Lung (tissue), 12 donors: ENCODE results near the gene MS4A5. TPM values are rescaled to one million over a fixed set of nuclear protein-coding genes. Genes with fewer than 3 reads are reported as not detected.

Experiments used
- ATAC-seq: fragments of 200-7000 bp; cut with Tn5 transposase; one replicate; pipeline ENCODE4 v1.9.1; 2020; ENCODE audit warnings: moderate number of reproducible peaks; ENCODE audit not compliant: insufficient read depth, low FRiP score
- DNase-seq, 3 donors: peaks; one replicate each; pipeline ENCODE4 v3.0.0-alpha.2; 2013 to 2017
- H3K27ac ChIP-seq, 2 donors: one replicate each; pipeline ENCODE4 v1.5.1; 2013; ENCODE audit warnings: mild to moderate bottlenecking in 2 of 2, moderate library complexity in 2 of 2, control low read depth in 1 of 2, inconsistent platforms in 1 of 2, low read depth in 1 of 2, low read length in 1 of 2
- H3K27me3 ChIP-seq, 3 donors: one replicate each; pipeline ENCODE4 v1.5.1; 2013; ENCODE audit warnings: low read length in 2 of 3; ENCODE audit not compliant: control insufficient read depth in 3 of 3, insufficient read depth in 3 of 3
- H3K36me3 ChIP-seq, 4 donors: one replicate each; pipeline ENCODE4 v1.5.1; 2013; ENCODE audit warnings: low read length in 4 of 4, mild to moderate bottlenecking in 1 of 4, moderate library complexity in 1 of 4; ENCODE audit not compliant: control insufficient read depth in 4 of 4, insufficient read depth in 4 of 4
- H3K4me1 ChIP-seq, 5 donors: one replicate each; pipeline ENCODE4 v1.5.1; 2013; ENCODE audit warnings: low read length in 5 of 5, mild to moderate bottlenecking in 2 of 5, moderate library complexity in 1 of 5; ENCODE audit not compliant: control insufficient read depth in 5 of 5, insufficient read depth in 5 of 5
- H3K4me3 ChIP-seq: one replicate; pipeline ENCODE4 v1.5.1; 2013; ENCODE audit warnings: mild to moderate bottlenecking, control low read depth, moderate library complexity
- H3K9ac ChIP-seq, 2 donors: one replicate each; pipeline ENCODE4 v1.5.1; 2013; ENCODE audit warnings: low read length in 2 of 2, control low read depth in 1 of 2; ENCODE audit not compliant: insufficient read depth in 1 of 2
- H3K9me3 ChIP-seq, 4 donors: one replicate each; pipeline ENCODE4 v1.5.1; 2013; ENCODE audit warnings: low read length in 3 of 4, mild to moderate bottlenecking in 1 of 4, moderate library complexity in 1 of 4; ENCODE audit not compliant: control insufficient read depth in 4 of 4, insufficient read depth in 3 of 4
- CTCF ChIP-seq: IDR thresholded peaks from 2 replicates; pipeline ENCODE4 v1.5.1; 2012; ENCODE audit warnings: mild to moderate bottlenecking; ENCODE audit errors: control extremely low read depth, extremely low read depth
- WGBS, 2 donors: extraction: QIAGEN DNeasy Blood & Tissue Kit; methylation state at CpG; one replicate each; pipeline ENCODE4 v1.1.7; 2013; 5-methylcytosine and 5-hydroxymethylcytosine counted together
- polyA plus RNA-seq, 2 donors: library from polyadenylated mRNA; stranded (reverse); fragments of 200-250 nt; gene quantifications; one replicate each; pipeline ENCODE4 v1.2.1, GENCODE V29; 2013
- total RNA-seq, 2 donors: library from RNA; depleted of rRNA in 1 of 2; stranded (reverse); fragments of >200 nt in 1 of 2; gene quantifications; one replicate each; pipeline ENCODE4 v1.2.1, GENCODE V29; 2014 to 2021
- donor health status: control.
- donor health status: control.
- donor health status: Bipolar disorder and iron deficiency.
- donor health status: healthy.
- donor health status: DM: yes; HTN: yes; CAD: no.

The MS4A5 gene
- total and polyA plus RNA-seq, 4 donors: not detected

- Histone ChIP-seq H3K27me3 (no peaks in the 10 kb centered on the region), H3K9ac (no peak overlapping the region), H3K27ac (no peak overlapping the region), H3K4me3 (no peak overlapping the region), H3K9me3 (no peaks in the 10 kb centered on the region), H3K36me3 (no peaks in the 10 kb centered on the region), H3K4me1 (no peaks in the 10 kb centered on the region)
- TF ChIP-seq CTCF: no peak
- WGBS, 2 donors: 71 to 85% methylated on average over 2 of the region's 2 CpGs
- ATAC-seq: no peak
- DNase-seq: no peak
Observed at GRCh38 chr11:60468829-60469228, 39.5 kb downstream of the MS4A5 start.

GRCh38 chr11:60469723-60470122, 40.4 kb downstream of the MS4A5 start:
- DNase-seq: no peak
- no peak overlapping the region for H3K9ac ChIP-seq
- 70 to 80% methylated on average over 2 of the region's 2 CpGs for WGBS, 2 donors
- no peaks in the 10 kb centered on the region for H3K4me1 ChIP-seq
- ATAC-seq: no peak
- H3K9me3 ChIP-seq: no peaks in the 10 kb centered on the region
- no peak overlapping the region for H3K4me3 ChIP-seq
- no peaks in the 10 kb centered on the region for H3K36me3 ChIP-seq
- no peak overlapping the region for H3K27ac ChIP-seq
- TF ChIP-seq CTCF: no peak
- H3K27me3 ChIP-seq: no peaks in the 10 kb centered on the region

GRCh38 chr11:60477035-60477445, 47.7 kb downstream of the MS4A5 start:
- H3K9me3 ChIP-seq: no peaks in the 10 kb centered on the region
- H3K27ac ChIP-seq: no peak overlapping the region
- H3K9ac ChIP-seq: no peak overlapping the region
- no peak for TF ChIP-seq CTCF
- 25 to 43% methylated on average over 6 of the region's 6 CpGs for WGBS, 2 donors
- H3K4me1 ChIP-seq: no peaks in the 10 kb centered on the region
- H3K27me3 ChIP-seq: no peaks in the 10 kb centered on the region
- DNase-seq (peak in 2 of 3 donors; percentile 3 to 11), ATAC-seq (no peak)
- no peak overlapping the region for H3K4me3 ChIP-seq
- H3K36me3 ChIP-seq: no peaks in the 10 kb centered on the region

GRCh38 chr11:60482361-60482760, 53.0 kb downstream of the MS4A5 start:
- no peaks in the 10 kb centered on the region for H3K9me3 ChIP-seq
- no peak overlapping the region for H3K9ac ChIP-seq
- no peaks in the 10 kb centered on the region for H3K36me3 ChIP-seq
- DNase-seq (no peak), ATAC-seq (peak; percentile 27)
- H3K27me3 ChIP-seq: no peaks in the 10 kb centered on the region
- no peak overlapping the region for H3K4me3 ChIP-seq
- no peaks in the 10 kb centered on the region for H3K4me1 ChIP-seq
- no peak overlapping the region for H3K27ac ChIP-seq
- 2 to 33% methylated on average over 2 of the region's 2 CpGs for WGBS, 2 donors
- no peak for TF ChIP-seq CTCF
